Brain microvascular endothelial cell (primary cell): Measurements from ENCODE around the gene DBNDD2.

Experiments used
- DNase-seq: peaks from one replicate; pipeline ENCODE4 v3.0.0-alpha.2; 2020
- H3K27ac ChIP-seq: fragments of 250-450 bp; sonication (Bioruptor Pico); 2 replicates; pipeline ENCODE4 v1.5.1; 2020; ENCODE audit warnings: mild to moderate bottlenecking, moderate library complexity
- H3K27me3 ChIP-seq: fragments of 250-450 bp; sonication (Bioruptor Pico); replicated peaks from 2 replicates; pipeline ENCODE4 v1.5.1; 2020; ENCODE audit warnings: mild to moderate bottlenecking
- H3K36me3 ChIP-seq: fragments of 250-450 bp; sonication (Bioruptor Pico); replicated peaks from 2 replicates; pipeline ENCODE4 v1.5.1; 2020; ENCODE audit warnings: mild to moderate bottlenecking
- H3K4me3 ChIP-seq: 2 replicates; pipeline ENCODE4 v1.5.1; 2011; ENCODE audit warnings: low read depth, mild to moderate bottlenecking, control low read depth, low read length, moderate library complexity
- CTCF ChIP-seq: IDR thresholded peaks from 2 replicates; pipeline ENCODE4 v1.5.1; 2011; ENCODE audit warnings: low read depth, mild to moderate bottlenecking, moderate library complexity, low read length, control low read depth, inconsistent platforms; ENCODE audit errors: missing control alignments
- in situ Hi-C: cut with HindIII; loops from 2 replicates; pipeline ENCODE4 v1.10.0; 2017; ENCODE audit warnings: low sequenced_read_pairs, low pct_ligation_motif_present

Gene DBNDD2

GRCh38 chr20:45374101-45374467 lies 34.0 kb upstream of the DBNDD2 start:
- DNase-seq = no peak
- in situ Hi-C loops = no loop called here
- no peak for TF ChIP-seq CTCF
- Histone ChIP-seq H3K4me3 (no peak overlapping the region), H3K36me3 (no peaks in the 10 kb centered on the region), H3K27me3 (no peaks in the 10 kb centered on the region), H3K27ac (no peak overlapping the region)

GRCh38 chr20:45374966-45375365 lies 33.1 kb upstream of the DBNDD2 start:
- no peaks in the 10 kb centered on the region for H3K36me3 ChIP-seq
- in situ Hi-C loops = no loop called here
- TF ChIP-seq CTCF = no peak
- no peak overlapping the region for H3K27ac ChIP-seq
- no peaks in the 10 kb centered on the region for H3K27me3 ChIP-seq
- no peak for DNase-seq
- no peak overlapping the region for H3K4me3 ChIP-seq

- H3K36me3 ChIP-seq = no peaks in the 10 kb centered on the region
- H3K27ac ChIP-seq = no peak overlapping the region
- TF ChIP-seq CTCF = no peak
- no peaks in the 10 kb centered on the region for H3K27me3 ChIP-seq
- H3K4me3 ChIP-seq = no peak overlapping the region
- DNase-seq = no peak
- in situ Hi-C loops = no loop called here
Observed at GRCh38 chr20:45377269-45377668, 30.8 kb upstream of the DBNDD2 start.

GRCh38 chr20:45378191-45378590 lies 29.9 kb upstream of the DBNDD2 start, which contains the start of gene TP53TG5:
Gene TP53TG5, minus strand, starts transcription at chr20:45378325. Its CDS starts 89 bp downstream, at chr20:45378236.
- in situ Hi-C loops = no loop called here
- DNase-seq = no peak
- no peaks in the 10 kb centered on the region for H3K27me3 ChIP-seq
- H3K4me3 ChIP-seq = no peak within 1 kb of the TSS
- TF ChIP-seq CTCF = no peak
- H3K27ac ChIP-seq = no peak within 1 kb of the TSS
- no peaks in the 10 kb centered on the region for H3K36me3 ChIP-seq

GRCh38 chr20:45387274-45387673 lies 20.8 kb upstream of the DBNDD2 start:
- no peak for DNase-seq
- H3K36me3 ChIP-seq = no peaks in the 10 kb centered on the region
- H3K27ac ChIP-seq = no peak overlapping the region
- no peaks in the 10 kb centered on the region for H3K27me3 ChIP-seq
- in situ Hi-C loops = no loop called here
- no peak for TF ChIP-seq CTCF
- H3K4me3 ChIP-seq = no peak overlapping the region

- Histone ChIP-seq H3K27ac (no peak overlapping the region), H3K4me3 (no peak overlapping the region), H3K27me3 (no peaks in the 10 kb centered on the region), H3K36me3 (no peaks in the 10 kb centered on the region)
- no peak for TF ChIP-seq CTCF
- no peak for DNase-seq
- in situ Hi-C loops = no loop called here
Observed at GRCh38 chr20:45390931-45391330, 17.2 kb upstream of the DBNDD2 start.
